GM23338 (cell line): ENCODE measurements around the gene HBS1L. TPM values are rescaled to one million over a fixed set of nuclear protein-coding genes. Genes with fewer than 3 reads are reported as not detected.

Experiments
- ATAC-seq: fragments of 200-7000 bp; cut with Tn5 transposase; 3 replicates; pipeline ENCODE4 v1.9.1; 2020
- DNase-seq: peaks from one replicate; pipeline ENCODE4 v3.0.0-alpha.2; 2015; ENCODE audit warnings: low spot score
- H2AFZ ChIP-seq: fragments of 200-600 bp; sonication (generic); 2 replicates; pipeline ENCODE4 v1.8.0; 2016; ENCODE audit warnings: antibody characterized with exemption, mild to moderate bottlenecking, moderate library complexity
- H3F3A ChIP-seq: fragments of 200-600 bp; sonication (generic); replicated peaks from 2 replicates; pipeline ENCODE4 v1.8.0; 2017; ENCODE audit warnings: antibody characterized with exemption, mixed run types, low read depth
- H3K27ac ChIP-seq: fragments of 200-600 bp; sonication (generic); 2 replicates; pipeline ENCODE4 v1.6.1; 2016; ENCODE audit warnings: low read depth
- H3K27me3 ChIP-seq: fragments of 200-600 bp; sonication (generic); 2 replicates; pipeline ENCODE4 v1.8.0; 2016; ENCODE audit warnings: mild to moderate bottlenecking, mixed run types, moderate library complexity; ENCODE audit not compliant: insufficient read depth
- H3K36me3 ChIP-seq: fragments of 200-600 bp; sonication (generic); 2 replicates; pipeline ENCODE4 v1.8.0; 2016; ENCODE audit warnings: mild to moderate bottlenecking; ENCODE audit not compliant: insufficient read depth
- H3K4me1 ChIP-seq: fragments of 200-600 bp; sonication (generic); 2 replicates; pipeline ENCODE4 v1.8.0; 2016; ENCODE audit warnings: mild to moderate bottlenecking, moderate library complexity; ENCODE audit not compliant: insufficient read depth
- H3K4me2 ChIP-seq: fragments of 200-600 bp; sonication (generic); 2 replicates; pipeline ENCODE4 v1.7.1; 2017; ENCODE audit warnings: mixed run types
- H3K4me3 ChIP-seq: fragments of 200-600 bp; sonication (generic); 2 replicates; pipeline ENCODE4 v1.6.1; 2016; ENCODE audit warnings: mixed run types
- H3K79me2 ChIP-seq: fragments of 200-600 bp; sonication (generic); replicated peaks from 2 replicates; pipeline ENCODE4 v1.8.0; 2017; ENCODE audit warnings: mild to moderate bottlenecking; ENCODE audit not compliant: insufficient read depth
- H3K9me2 ChIP-seq: fragments of 200-600 bp; sonication (generic); 2 replicates; pipeline ENCODE4 v1.8.0; 2017; ENCODE audit not compliant: insufficient read depth
- H4K20me1 ChIP-seq: fragments of 200-600 bp; sonication (generic); replicated peaks from 2 replicates; pipeline ENCODE4 v1.8.0; 2017; ENCODE audit warnings: mild to moderate bottlenecking; ENCODE audit not compliant: insufficient read depth
- H3K27ac Mint-ChIP-seq: 2 replicates; pipeline ENCODE4 v1.8.0; 2020; ENCODE audit warnings: inconsistent platforms, mild to moderate bottlenecking, moderate library complexity, mixed read lengths
- H3K27me3 Mint-ChIP-seq: 3 replicates; pipeline ENCODE4 v1.8.0; 2022; ENCODE audit warnings: low read depth, mild to moderate bottlenecking, moderate library complexity, mixed read lengths, inconsistent platforms; ENCODE audit not compliant: insufficient read depth, poor library complexity
- H3K36me3 Mint-ChIP-seq: 3 replicates; pipeline ENCODE4 v1.8.0; 2021; ENCODE audit warnings: low read depth, mild to moderate bottlenecking, inconsistent platforms, moderate library complexity, mixed read lengths
- H3K4me1 Mint-ChIP-seq: 3 replicates; pipeline ENCODE4 v1.8.0; 2020; ENCODE audit warnings: mild to moderate bottlenecking, inconsistent platforms, mixed read lengths
- H3K4me3 Mint-ChIP-seq: 3 replicates; pipeline ENCODE4 v1.8.0; 2021; ENCODE audit warnings: moderate library complexity, mild to moderate bottlenecking, inconsistent platforms, mixed read lengths
- H3K9me3 Mint-ChIP-seq: 3 replicates; pipeline ENCODE4 v1.8.0; 2020; ENCODE audit warnings: moderate library complexity, mild to moderate bottlenecking, inconsistent platforms, mixed read lengths
- CREB1 ChIP-seq: fragments of 250-450 bp; sonication (Bioruptor Pico); IDR thresholded peaks from 2 replicates; pipeline ENCODE4 v1.5.0; 2020; ENCODE audit warnings: low read depth, mild to moderate bottlenecking, moderate library complexity
- CTCF ChIP-seq, 2 experiments: fragments of 200-600 bp in 1 of 2; sonication (generic) in 1 of 2; conservative IDR thresholded peaks; 2 replicates each; pipeline versions ENCODE4 v1.5.1 to v1.6.1; 2016 to 2017; ENCODE audit warnings: antibody characterized with exemption in 2 of 2, low read depth in 2 of 2, mild to moderate bottlenecking in 2 of 2, moderate library complexity in 1 of 2
- EZH2 ChIP-seq: fragments of 200-600 bp; sonication (generic); IDR thresholded peaks from one replicate; pipeline ENCODE4 v1.8.0; 2017; ENCODE audit warnings: antibody characterized with exemption, mild to moderate bottlenecking, low read depth; ENCODE audit not compliant: unreplicated experiment
- EZH2phosphoT487 ChIP-seq: fragments of 200-600 bp; sonication (generic); IDR thresholded peaks from one replicate; pipeline ENCODE4 v1.8.1; 2018; ENCODE audit warnings: antibody characterized with exemption; ENCODE audit not compliant: unreplicated experiment
- JUNB ChIP-seq: IDR thresholded peaks from one replicate; pipeline ENCODE4 v1.6.1; 2016; ENCODE audit warnings: antibody characterized with exemption; ENCODE audit not compliant: unreplicated experiment
- NANOG ChIP-seq: IDR thresholded peaks from 2 replicates; pipeline ENCODE4 v1.6.1; 2016; ENCODE audit warnings: antibody characterized with exemption, borderline replicate concordance
- POLR2AphosphoS5 ChIP-seq: IDR thresholded peaks from 2 replicates; pipeline ENCODE4 v1.6.1; 2016; ENCODE audit warnings: antibody characterized with exemption, low read depth
- REST ChIP-seq: IDR thresholded peaks from one replicate; pipeline ENCODE4 v1.6.1; 2018; ENCODE audit warnings: antibody characterized with exemption; ENCODE audit not compliant: unreplicated experiment
- STAT1 ChIP-seq: IDR thresholded peaks from one replicate; pipeline ENCODE4 v1.6.1; 2016; ENCODE audit warnings: antibody characterized with exemption; ENCODE audit not compliant: unreplicated experiment
- ZNF114 ChIP-seq: fragments of 250-450 bp; sonication (Bioruptor Pico); IDR thresholded peaks from 2 replicates; pipeline ENCODE4 v1.5.0; 2020; ENCODE audit warnings: mild to moderate bottlenecking, moderate library complexity
- ZNF331 ChIP-seq: fragments of 250-450 bp; sonication (Bioruptor Pico); IDR thresholded peaks from 2 replicates; pipeline ENCODE4 v1.5.0; 2020; ENCODE audit warnings: low read depth, mild to moderate bottlenecking, moderate library complexity
- polyA plus RNA-seq: library from polyadenylated mRNA; unstranded; fragments of >200 nt; fragmentation: Nextera tagmentation; extraction: Ambion mirVana; gene quantifications from 2 replicates; pipeline ENCODE4 v1.2.1, GENCODE V29; 2016
- total RNA-seq: library from RNA; depleted of rRNA; stranded (reverse); fragments of >200 nt; shearing (Covaris generic); gene quantifications from 2 replicates; pipeline ENCODE4 v1.2.3, GENCODE V29; 2014
- TF ChIP-seq, protein P1 (sequence below): IDR thresholded peaks from 2 replicates; pipeline ENCODE4 v1.6.1; 2016; ENCODE audit warnings: antibody characterized with exemption
- TF ChIP-seq, protein P2 (sequence below): fragments of 250-450 bp; sonication (Bioruptor Pico); IDR thresholded peaks from 2 replicates; pipeline ENCODE4 v1.5.0; 2020; ENCODE audit warnings: mild to moderate bottlenecking, moderate library complexity

The HBS1L gene
- total and polyA plus RNA-seq, 2 experiments from 2014 or later = 59.9 to 94.1 TPM

DNA sequence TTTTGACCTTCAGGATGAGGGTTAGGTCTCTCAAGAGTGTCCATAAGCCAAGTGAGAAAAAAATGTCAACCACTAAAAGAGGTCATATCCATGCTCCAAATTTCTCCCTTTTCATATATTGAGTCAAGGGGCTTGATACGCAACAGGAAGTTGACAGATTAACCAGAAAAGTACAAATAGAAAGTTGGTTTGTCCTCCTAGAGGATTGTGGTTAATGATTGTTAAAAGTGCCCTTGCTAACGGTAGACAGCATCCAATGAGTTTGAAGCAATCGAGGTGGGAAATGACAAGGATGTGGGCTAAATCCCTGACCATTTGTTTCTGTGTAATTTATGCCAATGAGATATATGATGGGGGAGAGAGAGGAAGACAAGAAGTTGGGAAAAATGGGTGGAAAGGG lies 18.1 kb upstream of the HBS1L start (continued):
- TF ChIP-seq CREB1 (CRISPR knock-in tag) = no peak
- TF ChIP-seq, protein P1, sequence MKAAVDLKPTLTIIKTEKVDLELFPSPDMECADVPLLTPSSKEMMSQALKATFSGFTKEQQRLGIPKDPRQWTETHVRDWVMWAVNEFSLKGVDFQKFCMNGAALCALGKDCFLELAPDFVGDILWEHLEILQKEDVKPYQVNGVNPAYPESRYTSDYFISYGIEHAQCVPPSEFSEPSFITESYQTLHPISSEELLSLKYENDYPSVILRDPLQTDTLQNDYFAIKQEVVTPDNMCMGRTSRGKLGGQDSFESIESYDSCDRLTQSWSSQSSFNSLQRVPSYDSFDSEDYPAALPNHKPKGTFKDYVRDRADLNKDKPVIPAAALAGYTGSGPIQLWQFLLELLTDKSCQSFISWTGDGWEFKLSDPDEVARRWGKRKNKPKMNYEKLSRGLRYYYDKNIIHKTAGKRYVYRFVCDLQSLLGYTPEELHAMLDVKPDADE = no peak
- no peak for TF ChIP-seq EZH2phosphoT487
- no peak for TF ChIP-seq JUNB

DNA sequence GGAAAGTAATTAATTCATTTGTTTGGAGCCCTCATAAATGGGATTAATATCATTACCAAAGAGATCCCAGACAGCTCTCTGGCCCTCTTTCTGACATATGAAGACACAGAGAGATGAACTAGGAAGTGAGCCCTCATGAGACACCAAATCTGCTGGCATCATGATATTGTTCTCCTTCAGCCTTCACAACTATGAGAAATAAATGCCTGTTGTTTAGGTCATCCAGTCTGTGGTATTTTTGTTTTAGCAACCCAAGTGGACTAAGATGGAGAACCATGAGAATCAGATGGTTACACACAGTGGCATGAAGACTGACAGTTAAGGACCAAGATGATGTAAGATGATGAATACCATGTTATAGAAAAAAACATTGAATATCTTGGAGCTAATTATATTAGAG lies 16.9 kb upstream of the HBS1L start:
- ATAC-seq (no peak), DNase-seq (no peak)
- Histone ChIP-seq H3K27ac (no peak overlapping the region), H4K20me1 (no peaks in the 10 kb centered on the region), H3K79me2 (no peaks in the 10 kb centered on the region), H3K4me2 (no peak overlapping the region), H3K4me3 (no peak overlapping the region), H3K9me2 (no peaks in the 10 kb centered on the region), H3F3A (no peaks in the 10 kb centered on the region), H3K4me1 (no peaks in the 10 kb centered on the region), H2AFZ (peak overlapping the region; percentile 18; the same call in 1 of the 2 replicates), H3K36me3 (no peaks in the 10 kb centered on the region), H3K27me3 (no peaks in the 10 kb centered on the region)
- no peak overlapping the region for H3K27ac Mint-ChIP-seq
- H3K27me3 Mint-ChIP-seq = no peaks in the 10 kb centered on the region
- no peaks in the 10 kb centered on the region for H3K9me3 Mint-ChIP-seq
- no peak overlapping the region for H3K4me3 Mint-ChIP-seq
- peaks cover 7% of the 10 kb centered on the region; the same call in 2 of the 3 replicates for H3K4me1 Mint-ChIP-seq
- no peaks in the 10 kb centered on the region for H3K36me3 Mint-ChIP-seq
- TF ChIP-seq NANOG (no peak), ZNF331 (no peak), CTCF (conservative IDR thresholded peaks at IDR 0.05; ENCODE audit: low read depth in 2 of 2) (no peak), ZNF114 (no peak), EZH2 (no peak), REST (no peak), POLR2AphosphoS5 (no peak), CREB1 (CRISPR knock-in tag) (no peak), STAT1 (no peak), JUNB (no peak)
- TF ChIP-seq, protein P2, sequence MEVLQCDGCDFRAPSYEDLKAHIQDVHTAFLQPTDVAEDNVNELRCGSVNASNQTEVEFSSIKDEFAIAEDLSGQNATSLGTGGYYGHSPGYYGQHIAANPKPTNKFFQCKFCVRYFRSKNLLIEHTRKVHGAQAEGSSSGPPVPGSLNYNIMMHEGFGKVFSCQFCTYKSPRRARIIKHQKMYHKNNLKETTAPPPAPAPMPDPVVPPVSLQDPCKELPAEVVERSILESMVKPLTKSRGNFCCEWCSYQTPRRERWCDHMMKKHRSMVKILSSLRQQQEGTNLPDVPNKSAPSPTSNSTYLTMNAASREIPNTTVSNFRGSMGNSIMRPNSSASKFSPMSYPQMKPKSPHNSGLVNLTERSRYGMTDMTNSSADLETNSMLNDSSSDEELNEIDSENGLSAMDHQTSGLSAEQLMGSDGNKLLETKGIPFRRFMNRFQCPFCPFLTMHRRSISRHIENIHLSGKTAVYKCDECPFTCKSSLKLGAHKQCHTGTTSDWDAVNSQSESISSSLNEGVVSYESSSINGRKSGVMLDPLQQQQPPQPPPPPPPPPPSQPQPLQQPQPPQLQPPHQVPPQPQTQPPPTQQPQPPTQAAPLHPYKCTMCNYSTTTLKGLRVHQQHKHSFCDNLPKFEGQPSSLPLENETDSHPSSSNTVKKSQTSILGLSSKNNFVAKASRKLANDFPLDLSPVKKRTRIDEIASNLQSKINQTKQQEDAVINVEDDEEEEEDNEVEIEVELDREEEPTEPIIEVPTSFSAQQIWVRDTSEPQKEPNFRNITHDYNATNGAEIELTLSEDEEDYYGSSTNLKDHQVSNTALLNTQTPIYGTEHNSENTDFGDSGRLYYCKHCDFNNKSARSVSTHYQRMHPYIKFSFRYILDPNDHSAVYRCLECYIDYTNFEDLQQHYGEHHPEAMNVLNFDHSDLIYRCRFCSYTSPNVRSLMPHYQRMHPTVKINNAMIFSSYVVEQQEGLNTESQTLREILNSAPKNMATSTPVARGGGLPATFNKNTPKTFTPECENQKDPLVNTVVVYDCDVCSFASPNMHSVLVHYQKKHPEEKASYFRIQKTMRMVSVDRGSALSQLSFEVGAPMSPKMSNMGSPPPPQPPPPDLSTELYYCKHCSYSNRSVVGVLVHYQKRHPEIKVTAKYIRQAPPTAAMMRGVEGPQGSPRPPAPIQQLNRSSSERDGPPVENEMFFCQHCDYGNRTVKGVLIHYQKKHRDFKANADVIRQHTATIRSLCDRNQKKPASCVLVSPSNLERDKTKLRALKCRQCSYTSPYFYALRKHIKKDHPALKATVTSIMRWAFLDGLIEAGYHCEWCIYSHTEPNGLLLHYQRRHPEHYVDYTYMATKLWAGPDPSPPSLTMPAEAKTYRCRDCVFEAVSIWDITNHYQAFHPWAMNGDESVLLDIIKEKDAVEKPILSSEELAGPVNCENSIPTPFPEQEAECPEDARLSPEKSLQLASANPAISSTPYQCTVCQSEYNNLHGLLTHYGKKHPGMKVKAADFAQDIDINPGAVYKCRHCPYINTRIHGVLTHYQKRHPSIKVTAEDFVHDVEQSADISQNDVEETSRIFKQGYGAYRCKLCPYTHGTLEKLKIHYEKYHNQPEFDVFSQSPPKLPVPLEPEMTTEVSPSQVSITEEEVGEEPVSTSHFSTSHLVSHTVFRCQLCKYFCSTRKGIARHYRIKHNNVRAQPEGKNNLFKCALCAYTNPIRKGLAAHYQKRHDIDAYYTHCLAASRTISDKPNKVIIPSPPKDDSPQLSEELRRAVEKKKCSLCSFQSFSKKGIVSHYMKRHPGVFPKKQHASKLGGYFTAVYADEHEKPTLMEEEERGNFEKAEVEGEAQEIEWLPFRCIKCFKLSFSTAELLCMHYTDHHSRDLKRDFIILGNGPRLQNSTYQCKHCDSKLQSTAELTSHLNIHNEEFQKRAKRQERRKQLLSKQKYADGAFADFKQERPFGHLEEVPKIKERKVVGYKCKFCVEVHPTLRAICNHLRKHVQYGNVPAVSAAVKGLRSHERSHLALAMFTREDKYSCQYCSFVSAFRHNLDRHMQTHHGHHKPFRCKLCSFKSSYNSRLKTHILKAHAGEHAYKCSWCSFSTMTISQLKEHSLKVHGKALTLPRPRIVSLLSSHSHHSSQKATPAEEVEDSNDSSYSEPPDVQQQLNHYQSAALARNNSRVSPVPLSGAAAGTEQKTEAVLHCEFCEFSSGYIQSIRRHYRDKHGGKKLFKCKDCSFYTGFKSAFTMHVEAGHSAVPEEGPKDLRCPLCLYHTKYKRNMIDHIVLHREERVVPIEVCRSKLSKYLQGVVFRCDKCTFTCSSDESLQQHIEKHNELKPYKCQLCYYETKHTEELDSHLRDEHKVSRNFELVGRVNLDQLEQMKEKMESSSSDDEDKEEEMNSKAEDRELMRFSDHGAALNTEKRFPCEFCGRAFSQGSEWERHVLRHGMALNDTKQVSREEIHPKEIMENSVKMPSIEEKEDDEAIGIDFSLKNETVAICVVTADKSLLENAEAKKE (CRISPR knock-in tag) = no peak
